GM21526 (cell line): ENCODE measurements around the gene CACNA1B.

ENCODE experiments used
- ATAC-seq: cut with Tn5 transposase; IDR thresholded peaks from one replicate; pipeline ENCODE4 v1.9.1; 2021; ENCODE audit warnings: moderate library complexity; ENCODE audit not compliant: unreplicated experiment, low FRiP score

The CACNA1B gene

DNA sequence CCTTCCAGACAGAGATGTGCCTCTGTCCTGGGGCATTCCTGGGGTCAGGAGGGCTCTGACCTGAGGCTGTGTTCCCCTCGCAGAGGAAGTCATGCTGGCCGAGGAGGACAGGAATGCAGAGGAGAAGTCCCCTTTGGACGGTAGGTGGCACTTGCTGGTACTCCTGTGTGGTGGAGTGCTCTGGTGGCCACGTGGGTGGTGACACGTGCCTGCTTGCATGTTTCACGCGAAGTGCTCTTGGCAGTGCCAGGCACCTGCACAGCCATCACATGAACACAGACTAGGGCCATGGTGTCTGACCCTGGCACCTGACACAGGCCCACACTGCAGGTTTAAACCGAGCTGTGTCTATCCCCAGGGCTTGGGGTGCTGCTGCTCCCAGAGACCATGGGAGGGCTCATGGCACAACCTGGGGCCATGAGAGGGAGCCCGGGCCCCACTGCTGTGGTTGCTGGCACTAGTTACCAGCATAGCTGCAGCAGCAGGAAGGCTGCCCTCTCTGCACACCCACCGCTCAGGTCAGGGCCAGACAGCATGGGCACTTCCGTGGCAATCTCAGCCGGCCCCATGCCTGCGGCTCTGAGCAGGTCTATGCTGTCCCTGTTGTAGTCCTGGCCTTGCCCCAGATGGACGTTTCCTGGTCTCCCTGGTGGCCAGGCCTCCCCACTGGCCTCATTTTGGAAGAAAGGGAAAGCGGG, 79.3 kb downstream of the CACNA1B start:
- ATAC-seq, result no peak

DNA sequence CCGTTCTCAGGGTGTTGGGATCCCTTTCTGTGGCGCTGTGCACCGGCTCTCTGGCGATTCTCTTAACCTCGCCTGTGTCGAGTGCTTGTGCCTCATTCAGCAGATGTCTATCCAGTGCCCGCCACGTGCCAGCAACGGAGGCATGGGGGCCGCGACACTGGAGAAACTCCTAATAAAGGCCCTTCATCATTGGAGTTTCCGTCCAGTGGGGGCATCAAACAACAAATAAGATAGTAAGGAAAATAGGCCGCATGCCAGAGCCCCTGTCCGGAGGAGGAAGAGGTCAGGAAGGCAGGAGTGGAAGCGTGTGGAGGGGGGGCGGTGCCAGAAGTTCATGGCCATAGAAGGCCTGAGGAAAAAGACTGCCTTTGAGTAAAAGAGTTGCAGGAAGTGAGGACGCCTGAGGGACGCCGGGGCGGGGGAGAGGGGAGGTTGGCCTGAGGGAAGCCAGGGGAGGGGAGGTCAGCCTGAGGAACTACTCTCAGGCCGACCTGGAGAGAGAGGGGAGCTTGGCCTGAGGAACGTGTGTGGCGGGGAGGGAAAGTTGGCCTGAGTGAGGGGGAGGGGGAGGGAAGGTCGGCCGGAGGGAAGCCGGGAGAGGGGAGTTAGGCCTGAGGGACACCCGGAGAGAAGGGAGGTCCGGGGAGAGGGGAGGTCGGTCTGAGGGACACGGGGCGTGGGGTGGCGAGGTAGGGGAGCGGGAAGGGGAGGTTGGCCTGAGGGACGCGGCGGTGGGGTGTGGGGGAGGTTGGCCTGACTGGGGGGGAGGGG, 82.2 kb downstream of the CACNA1B start:
- ATAC-seq, result no peak

DNA sequence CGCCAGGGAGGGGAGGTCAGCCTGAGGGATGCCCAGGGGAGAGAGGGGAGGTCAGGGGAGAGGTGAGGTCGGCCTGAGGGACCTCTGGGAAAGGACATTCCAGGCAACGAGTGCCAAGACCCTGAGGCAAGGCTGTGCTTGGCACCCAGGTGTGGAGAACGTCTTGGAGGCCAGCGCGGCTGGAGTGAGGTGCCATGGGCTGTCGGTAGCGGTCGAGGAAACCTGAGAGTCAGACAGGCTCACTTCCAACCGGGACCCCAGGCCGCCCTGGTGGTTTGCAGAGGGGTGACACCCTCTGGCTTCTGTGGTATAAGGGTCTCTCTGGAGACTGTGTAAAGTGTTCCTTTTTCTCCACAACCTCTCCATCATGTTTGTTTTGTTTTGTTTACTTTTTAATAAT, 82.9 kb downstream of the CACNA1B start:
- no peak for ATAC-seq

DNA sequence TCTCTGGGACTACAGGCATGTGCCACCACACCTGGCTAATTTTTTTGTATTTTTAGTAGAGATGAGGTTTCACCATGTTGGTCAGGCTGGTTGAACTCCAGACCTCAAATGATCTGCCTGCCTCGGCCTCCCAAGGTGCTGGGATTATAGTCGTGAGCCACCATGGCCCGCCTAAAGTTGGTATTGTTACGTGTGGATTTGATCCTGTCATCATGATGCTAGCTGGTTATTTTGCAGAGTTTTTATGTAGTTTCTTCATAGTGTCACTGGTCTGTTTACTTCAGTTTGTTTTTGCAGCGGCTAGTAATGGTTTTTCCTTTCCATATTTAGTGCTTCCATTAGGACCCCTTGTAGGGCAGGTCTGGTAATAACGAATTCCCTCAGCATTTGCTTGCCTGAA, 85.9 kb downstream of the CACNA1B start:
- ATAC-seq, result no peak

DNA sequence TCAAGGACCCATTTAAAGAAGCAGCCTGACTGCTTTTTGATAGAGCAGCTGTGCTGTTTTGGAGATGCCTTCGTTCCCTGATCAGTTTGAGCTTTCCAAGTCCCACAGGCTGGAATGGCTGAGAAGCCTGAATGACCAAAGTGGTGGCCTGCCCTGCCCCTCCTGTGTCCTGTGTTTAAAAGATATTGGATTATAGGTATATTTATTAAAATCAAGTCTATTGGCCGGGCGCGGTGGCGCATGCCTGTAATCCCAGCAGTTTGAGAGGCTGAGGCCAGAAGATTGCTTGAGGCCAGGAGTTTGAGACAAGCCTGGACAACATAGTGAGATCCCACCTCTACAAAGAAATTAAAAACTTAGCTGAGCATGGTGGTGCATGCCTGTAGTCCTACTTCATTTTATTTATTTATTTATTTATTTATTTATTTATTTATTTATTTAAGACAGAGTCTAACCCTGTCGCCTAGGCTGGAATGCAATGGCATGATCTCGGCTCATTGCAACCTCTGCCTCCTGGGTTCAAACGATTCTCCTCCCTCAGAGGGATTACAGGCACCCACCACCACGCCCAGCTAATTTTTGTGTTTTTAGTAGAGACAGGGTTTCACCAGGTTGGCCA, 87.7 kb downstream of the CACNA1B start:
- no peak for ATAC-seq

DNA sequence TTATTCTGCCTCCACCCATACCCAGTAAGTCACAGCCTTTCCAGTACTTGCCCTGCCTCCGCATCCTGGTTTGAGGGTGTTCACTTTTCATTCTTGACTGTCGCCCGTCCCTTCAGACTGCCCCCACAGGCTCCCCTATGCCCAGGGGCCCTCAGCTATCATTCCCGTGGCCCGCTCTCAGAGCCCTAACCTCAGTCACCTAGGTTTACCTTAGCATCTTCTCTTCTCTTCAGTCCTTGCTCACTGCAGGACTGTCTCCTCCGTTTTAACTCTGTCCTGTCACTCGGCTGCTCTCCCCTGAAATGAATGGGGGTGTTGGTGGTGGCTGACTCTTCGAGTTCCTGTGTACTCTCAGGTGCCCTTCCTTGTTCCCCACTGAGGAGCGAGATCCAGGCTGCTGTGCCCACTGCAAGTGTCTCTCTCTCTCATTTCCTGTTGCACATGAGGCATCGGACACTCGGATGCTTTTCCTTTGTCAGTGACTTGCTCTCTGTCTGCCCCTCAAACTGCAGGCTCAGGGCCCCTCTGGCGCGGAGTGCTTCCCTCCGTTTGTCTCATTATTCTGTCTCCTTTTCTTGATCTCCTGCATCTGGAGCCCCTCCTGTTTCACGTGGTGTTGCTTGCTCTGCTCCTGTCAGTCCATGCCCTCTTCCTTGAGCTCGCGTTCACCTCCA, 89.8 kb downstream of the CACNA1B start:
- ATAC-seq, result no peak

DNA sequence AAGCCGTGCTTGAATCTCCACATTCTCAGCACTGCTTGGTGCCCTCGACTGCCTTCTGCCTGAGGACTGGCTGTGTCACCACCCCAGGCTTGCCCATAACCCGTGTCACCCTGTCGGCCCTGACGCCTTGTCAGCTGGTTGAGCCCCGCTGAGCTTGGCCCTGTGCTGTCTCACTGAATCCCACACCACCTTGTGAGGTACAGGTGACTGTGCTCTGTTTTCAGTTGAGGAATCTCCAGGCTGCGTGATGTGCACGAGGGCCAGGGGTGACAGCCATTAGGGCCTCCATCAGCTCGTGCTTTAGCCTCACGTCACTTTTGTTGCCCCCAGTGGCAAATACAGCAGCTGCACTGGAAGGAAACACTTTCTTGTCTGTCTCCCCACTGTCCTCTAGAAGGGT, 90.7 kb downstream of the CACNA1B start:
- no peak for ATAC-seq

DNA sequence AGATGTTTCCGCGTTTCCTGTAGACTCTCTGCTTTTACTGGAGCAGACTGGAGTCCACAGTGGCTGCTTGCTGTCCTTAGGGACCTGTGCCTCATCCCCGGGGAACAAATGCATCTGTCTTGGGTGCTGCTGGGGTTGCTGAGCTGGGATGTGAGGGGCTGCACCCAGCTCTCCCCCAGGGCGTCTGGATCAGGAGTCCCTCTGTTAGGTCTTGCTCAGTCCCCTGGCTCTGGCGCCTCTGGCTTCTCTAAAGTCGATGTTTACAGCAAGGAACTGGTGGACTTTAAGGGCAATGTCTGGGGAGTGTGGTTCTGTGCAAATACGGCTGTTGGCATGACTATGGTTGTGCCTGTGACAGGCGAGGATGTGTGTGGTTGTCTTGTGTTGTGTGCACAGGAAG, 91.4 kb downstream of the CACNA1B start:
- no peak for ATAC-seq

DNA sequence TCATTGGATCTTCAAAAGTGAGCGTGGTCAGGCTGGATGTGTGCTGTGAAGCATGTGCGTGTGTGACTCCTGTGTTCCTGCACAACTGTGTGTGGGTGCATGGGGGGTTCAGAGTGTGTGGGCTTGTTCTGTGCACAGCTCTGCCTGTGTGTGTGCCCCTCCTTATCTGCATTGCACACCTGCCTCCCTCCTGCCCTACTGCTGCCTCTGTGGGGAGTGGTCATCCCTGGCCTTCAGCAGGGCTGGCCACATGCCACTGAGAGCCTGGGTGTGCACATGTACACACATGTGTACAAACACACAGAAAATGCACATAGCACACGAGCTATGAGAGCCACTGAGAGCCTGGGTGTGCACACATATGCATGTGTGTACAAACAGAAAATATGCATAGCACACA, 92.1 kb downstream of the CACNA1B start:
- no peak for ATAC-seq

DNA sequence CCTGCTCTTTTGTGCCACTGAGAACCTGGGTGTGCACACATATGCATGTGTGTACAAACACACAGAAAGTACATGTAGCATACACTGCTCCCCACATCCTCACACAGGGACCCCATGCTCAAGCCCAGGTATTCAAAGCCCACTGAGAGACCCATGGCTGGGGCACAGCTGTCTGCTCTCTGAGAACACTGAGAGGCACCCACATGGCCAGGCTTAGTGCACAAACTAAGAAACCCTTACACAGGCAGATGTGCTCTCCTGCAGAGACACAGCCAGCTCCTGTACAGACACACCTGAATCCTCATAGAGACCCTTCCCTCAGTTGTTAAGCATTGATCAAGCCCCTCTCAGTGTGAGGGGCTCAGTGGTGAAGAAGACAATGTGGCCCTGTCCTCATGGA, 92.5 kb downstream of the CACNA1B start:
- ATAC-seq, result no peak

DNA sequence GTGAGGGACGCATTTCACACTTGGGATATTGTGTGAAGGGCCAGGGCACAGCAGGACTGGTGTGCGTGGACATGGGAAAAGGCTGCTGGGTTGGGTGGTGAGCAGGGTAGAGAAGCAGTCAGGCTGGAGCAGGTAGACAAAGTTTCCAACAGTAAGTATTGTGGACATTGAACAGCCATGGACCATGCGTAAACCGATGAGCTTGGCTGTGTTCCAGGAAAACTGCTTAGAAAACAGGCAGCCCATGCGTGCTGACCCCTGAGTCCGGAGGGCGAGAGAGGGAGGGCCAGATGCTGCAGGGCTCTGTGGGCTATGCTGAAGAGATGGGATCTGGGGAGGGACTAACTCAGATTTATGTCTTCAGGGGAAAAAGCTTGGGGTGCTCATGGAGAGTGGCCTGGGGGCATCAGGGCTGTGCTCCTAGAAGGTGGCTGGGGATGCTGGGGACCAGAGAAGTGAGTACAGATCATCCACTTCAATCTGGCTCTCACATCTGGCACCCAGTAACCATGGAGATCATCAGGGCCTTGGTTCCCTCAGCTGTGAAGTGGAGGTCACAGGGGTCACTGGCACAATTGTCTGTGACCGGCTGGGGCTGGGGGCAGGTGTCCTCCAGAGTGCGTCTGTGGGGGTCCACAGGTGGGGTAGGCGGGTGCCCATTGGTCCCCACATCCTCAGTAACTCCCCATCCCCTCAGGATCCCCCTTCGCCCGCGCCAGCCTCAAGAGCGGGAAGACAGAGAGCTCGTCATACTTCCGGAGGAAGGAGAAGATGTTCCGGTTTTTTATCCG, 93.3 kb downstream of the CACNA1B start:
- no peak for ATAC-seq

DNA sequence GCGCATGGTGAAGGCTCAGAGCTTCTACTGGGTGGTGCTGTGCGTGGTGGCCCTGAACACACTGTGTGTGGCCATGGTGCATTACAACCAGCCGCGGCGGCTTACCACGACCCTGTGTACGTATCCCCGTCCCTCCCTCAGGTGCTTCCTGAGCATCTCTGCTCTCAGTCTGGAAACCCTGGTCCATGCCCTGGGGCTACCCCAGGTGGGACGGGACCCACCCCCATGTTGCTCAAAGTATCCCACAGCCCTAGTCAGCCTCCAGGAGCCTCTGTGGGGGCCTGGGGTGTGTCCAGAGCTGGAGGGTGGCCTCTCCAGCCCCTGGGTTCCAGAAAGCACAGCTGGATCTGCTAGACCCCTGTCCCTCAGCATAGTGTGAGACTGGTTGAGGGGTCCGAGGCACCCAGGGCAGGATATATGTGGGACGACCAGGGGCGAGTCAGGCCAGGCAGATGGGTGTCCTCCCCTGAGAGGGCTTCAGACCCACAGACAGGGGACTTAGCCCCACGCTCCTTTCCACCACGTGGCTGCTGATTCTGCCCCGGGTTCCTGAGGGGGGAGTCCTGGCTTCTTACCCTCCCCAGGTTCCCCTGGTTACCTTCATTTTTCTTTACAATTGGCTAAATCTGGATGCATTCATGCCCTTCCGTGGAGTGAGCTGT, 94.0 kb downstream of the CACNA1B start:
- no peak for ATAC-seq

DNA sequence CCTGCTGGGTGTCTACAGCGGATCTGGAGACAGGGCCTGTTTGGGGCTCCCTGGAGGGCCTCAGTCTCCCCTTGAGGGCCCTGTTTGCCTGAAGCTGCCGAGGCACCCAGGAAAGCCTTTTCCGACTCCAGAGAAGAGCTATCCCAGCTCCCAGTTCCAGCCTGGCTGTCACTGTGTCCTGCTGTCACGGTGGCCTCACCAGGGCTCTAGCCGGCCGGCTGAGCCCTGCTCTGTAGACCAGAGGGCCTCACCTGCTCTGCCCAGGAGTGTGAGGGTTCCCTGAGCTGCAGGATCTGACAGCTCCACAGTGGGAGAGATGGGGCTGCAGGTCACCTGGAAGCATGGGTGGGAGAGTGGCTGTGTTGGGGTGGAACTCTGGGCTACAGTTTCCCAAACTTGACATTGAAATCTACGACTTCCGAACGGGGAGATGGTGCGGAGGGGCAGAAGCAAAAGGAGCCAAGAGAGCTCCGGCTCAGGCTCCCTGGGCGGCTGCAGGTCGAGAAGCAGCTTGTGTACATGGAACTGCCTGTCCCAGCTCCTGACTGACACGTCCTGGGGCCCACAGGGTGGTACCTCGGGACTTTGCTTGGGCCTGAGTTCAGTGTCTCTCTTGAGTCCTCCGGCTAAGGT, 94.9 kb downstream of the CACNA1B start:
- ATAC-seq, result no peak

DNA sequence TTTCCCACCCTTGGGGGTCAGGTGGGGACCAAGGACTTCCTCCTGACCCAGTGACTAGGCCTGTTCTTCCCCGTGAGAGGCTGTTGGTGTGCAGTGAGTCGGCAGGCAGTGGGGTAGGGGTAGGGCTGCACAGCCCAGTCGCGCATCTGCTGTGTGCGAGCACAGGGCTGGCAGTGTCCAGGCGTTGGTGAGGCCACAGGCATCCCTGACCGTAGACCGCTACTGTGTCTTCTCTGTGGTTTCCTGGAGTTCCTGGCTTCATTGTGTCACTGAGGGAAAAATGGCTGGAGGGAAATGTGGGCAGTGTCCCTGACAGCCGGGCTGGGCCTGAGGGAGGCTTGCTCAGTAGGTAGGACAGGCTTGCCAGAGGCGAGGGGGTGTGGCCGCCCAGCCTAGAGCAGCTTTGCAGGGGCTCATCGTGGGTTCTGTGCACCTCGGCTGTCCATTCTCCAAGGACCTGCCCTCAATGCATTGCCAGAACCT, 95.4 kb downstream of the CACNA1B start:
- ATAC-seq, result no peak

DNA sequence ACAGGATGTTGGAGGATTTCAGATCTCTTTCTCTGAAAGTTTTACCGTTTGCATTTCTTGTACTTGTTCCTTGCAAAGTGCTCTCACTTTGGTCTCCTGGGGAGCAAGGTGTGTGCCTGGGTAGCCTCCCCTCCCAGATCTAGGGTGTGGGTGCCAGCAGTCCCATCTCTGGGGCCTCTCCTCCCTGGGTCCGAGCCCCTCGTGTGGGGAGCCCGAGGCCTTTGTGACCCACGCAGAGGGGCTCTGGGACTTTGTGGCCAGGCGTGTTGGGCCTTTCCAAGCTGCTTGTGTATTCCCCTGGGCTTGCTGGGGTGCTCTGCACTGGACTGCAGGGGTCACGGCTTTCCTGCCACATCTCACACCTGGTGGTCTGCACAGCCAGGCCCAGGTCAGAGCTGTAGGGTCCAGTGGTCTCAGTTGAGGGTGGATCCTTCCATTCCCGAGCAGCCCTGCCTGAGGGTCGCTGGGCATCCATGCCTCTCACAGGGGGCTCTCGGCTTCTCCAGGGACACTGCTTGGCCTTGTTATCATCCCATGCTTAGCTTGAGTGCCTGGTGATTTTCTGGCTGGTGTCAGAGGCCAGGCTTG, 96.3 kb downstream of the CACNA1B start:
- no peak for ATAC-seq

DNA sequence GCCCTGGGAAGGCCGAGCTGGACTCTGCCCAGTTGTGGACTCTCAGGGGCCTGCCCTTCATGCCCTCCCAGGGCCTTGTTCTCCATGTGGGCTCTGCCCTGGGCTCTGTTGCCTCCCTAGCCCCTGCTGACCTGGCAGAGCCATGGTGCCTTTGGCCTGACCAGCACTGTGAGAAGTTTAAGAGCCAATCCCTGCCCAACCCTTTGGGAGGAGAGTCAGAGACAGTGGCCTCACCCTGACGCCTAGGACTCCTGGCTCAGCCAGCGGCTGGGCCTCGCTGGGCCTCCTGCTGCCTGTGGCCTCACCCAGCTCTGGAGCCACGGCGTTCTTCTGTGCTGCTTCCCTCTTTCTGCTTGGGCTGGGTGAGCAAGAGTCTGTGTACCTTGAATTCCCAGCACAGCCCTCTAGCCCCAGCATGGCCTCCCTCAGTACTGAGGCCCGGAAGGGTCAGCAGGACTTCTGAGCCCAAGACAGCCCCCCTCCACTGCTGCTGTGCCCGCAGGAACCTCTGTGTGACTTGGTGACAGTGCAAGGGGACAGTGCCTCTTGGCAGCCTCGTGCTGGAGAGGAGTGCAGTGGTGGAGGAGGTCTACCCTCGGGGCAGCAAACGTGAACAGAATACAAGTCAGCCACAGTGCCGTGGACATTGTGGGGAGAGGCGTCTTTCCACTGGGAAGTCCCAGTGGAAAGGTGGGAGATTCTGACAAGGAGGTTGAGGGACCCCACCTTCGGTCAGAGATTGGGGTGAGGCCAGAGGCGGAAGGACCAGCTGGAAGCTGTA, 97.4 kb downstream of the CACNA1B start:
- no peak for ATAC-seq

DNA sequence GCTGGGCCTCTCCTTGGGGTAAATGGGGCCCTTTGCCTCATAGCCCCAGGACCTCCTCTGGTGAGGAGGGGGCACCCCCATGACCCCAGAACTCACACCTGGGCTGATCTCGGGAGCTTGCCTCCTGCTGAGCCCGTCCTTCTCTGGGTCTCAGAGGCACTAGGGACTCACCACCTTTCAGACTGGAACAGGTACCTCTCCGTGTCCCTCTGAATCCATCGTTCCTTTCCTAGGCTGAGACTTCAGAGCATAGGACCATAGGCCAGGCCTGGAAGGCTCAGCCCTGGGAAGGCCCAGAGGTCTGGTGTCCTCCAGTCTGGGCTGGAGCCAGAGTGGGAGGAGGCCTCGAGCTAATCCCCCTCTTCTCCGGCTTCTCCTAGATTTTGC, 97.9 kb downstream of the CACNA1B start:
- ATAC-seq, result no peak

DNA sequence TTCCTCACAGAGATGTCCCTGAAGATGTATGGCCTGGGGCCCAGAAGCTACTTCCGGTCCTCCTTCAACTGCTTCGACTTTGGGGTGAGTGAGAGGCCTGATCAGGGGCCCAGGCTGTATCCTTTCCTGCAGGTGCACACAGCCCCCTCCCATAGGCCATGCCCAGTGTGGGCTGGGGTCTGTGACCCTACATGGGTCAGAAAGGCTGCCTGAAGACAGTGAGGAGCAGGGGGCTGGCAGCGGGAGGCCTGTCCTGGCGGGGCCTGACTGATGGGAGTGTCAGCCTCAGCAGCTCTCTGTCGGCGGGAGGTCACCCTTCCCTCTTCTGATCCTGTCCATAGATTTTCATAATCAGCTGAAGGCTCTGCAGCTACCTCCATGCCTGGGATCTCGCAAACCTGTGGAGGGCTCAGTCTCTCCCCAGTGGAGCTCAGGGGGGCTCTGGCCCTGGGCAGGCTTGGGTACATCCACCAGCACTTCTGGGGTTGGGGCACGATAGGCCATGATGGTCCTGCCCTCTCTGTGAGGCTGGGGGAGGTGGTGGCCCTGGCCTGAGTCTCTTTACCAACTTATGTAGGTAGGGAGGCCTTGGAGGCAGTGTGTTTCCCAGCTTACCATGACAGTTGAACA, 98.5 kb downstream of the CACNA1B start:
- no peak for ATAC-seq
